ENCODE measurements around the gene RGS8.
A peak's percentile ranks its signal among the peaks of the same experiment; 100 is the strongest.
"Not testable (repeated sequence)": the region's sequence is repeated elsewhere in the genome, so short reads cannot be mapped to it uniquely, and the experiment has no call there.

RGS8 gene

DNA sequence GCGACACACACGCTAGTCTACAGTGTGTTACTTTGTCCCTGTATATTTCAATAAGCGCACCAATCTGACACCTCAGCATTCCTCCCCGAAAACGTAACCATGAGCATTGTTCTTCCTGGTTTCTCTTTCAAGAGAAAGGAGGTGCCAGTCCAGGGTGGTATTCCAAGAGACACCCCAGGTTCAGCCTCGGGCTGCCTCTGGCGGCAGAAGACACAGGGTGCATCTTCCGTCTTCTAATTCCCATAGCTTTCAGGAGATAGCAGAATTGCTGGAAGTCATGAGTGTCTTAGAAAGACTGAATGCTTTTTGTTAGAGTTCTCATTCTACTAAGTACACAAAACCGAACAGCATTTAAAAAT, 15.9 kb upstream of the RGS8 start:
- DNase-seq: no peak

DNA sequence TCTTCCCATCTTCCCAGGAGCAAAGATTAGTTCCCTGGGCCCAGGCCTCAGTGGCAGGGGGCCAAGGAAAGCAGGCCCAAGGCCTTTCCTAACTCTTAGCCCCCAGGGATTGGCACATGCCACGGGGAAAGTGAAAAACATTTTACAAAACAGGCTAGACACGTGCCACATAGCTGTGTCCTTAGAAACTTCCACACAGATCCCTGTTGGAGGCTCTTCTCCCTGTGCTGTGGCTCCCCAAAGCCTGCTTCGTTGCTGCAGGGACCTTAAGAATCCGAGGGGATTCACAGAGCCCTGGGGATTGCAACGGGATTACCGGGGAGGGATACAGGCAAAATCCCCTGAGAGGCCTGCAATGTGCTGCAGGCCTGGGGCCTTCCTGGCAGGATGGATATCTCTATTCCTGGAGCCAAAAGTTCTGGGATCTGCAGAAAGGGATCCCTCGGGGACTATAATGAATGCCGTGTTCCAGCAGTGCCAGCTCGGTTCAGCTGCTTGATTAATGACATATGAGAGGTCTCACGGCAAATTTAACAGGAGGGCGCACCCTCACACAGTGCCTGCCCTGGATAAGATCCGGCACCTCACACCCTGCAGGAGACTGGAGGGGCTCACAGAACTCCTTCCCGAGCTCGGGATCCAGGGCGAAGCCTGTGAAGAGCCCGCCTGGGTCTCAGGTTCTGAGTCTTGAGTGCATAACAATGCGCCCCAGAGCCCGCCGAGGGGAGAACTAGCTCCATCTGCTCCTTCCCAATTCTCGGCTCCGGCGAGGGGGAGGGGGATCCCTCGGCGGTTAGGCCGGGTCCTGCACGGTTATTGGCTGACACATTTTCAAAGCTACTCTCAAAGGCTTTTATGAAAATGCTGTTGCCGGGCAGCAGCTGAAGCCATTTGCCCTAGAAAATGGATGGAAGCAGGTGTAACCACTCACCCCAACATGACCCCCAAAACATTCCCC, 15.3 kb upstream of the RGS8 start:
- no peak for DNase-seq

DNA sequence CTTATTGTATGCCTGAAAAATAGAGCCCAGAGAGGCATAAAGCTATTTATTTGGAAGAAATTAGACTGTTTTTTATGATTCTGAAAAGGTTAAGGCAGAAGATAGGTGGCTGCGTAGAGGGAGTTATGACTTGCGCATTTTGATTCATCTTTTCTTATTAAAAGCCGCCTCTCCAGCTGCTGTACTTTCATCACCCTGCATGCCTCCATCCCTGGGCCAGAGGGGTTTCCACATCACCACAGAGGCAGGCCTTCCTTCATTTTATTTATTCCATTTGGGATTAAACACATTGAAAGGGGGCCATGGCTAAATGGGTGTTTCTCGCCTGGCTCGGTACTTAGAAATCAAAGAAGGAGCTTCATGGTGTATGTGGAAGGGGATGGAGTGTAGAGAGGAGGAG, 14.6 kb upstream of the RGS8 start:
- DNase-seq: no peak

DNA sequence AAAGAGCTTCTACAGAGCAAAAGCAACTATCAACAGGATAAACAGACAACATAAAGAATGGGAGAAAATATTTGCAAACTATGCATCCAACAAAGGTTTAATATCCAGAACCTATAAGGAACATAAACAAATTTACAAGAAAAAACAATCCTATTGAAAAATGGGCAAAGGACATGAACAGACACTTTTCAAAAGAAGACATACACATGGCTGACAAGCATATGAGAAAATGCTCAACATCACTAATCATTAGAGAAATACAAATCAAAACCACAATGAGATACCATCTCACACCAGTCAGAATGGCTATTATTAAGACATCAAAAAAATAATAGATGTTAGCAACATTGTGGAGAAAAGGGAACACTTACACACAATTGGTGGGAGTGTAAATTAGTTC, 8.8 kb upstream of the RGS8 start:
- not testable (repeated sequence) for DNase-seq

DNA sequence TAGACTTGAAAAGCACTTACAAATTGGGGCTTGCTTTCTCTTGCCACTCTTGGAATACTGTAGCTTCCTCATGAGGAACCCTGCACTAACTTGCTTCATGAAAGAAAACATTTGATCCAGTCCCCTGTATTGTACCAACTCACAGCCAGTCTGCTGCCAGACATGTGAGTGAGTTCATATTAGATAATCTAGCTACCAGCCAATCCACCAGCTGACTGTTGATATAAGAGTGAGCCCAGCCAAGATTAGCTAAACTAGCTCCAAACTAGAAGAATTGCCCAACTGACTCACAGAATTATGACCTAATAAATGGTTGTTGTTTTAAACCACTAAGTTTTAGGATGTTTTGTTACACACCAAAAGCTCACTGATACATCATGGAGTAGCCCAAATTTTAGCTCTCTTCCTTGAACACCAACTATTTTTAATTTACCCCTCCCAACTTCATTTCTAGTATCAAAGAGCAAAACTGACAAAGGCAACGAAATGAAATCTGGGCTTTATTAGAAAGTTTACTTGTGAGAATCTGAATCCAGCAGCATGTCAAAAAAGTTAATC, 6.6 kb upstream of the RGS8 start:
- no peak for DNase-seq

DNA sequence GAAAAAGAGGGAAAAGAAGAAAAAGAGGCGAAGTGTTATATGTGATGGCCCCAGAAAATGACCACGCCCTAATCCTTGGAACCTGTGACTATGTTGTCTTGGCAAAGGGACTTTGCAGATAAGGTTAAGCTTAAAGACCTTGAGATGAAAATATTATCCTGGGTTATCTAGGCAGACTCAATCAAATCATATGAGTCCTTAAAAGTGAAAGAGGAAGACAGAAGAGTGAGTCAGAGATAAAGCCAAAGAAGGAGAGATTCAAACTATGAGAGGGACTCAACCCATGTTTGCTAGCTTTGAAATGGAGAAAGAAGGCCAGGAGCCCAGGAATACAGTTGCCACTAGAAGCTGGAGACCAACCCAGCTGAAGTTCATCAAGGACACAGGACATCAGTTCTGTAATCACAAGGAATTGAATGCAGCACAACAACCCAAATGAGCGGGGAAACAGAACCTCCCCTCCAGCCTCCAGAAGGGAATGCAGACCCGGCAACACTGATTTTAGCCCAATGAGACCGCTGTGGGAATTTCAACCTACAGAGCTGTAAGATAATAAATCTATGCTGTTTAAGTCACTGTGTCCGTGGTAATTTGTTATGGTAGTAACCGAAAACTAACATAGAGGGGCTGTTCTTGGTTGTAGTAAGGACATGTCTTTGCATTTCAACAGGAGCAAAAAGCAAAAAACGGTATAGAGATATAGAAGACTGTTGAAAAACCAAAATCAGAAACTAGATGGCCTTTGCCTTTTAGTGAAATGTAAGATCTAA, 4.2 kb upstream of the RGS8 start:
- no peak for DNase-seq

DNA sequence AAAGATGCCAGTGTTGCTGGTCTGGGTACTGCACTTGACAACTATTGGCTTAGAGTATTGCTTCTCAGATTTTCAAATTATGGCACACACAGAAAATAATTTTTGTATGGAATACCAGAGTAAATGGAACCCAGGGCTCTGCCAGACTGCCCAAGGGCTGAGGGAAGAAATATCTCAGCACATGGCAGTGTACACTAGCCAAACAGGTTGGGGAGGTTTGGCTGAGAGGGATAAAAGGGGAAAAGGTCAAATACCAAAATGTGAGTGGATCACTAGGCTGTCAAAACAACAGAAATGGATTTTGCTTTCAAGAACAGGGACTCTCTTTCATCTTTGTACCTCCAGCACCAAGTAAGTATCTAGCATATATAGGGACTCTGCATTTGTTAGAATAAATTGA, 3.0 kb upstream of the RGS8 start:
- DNase-seq: no peak

DNA sequence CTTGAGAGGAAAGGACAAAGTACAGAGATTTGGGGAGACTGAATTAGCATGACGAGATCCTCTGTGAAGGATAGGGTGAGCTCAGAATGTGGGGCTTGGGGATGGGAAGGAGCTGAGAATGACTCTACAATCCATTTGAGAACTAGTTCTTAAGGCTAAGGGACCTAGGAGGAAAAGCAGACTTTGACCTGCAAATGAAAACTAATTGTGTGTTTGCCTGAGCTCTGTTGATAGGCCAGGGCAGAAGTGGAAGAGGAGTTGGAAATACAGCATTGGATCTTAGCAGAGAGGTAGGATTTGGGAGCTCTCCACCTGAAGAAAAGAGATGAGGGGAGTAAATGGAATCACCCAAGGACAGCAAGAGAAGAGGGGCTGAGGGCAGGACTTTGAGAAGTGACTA, 2.1 kb upstream of the RGS8 start:
- DNase-seq: no peak

DNA sequence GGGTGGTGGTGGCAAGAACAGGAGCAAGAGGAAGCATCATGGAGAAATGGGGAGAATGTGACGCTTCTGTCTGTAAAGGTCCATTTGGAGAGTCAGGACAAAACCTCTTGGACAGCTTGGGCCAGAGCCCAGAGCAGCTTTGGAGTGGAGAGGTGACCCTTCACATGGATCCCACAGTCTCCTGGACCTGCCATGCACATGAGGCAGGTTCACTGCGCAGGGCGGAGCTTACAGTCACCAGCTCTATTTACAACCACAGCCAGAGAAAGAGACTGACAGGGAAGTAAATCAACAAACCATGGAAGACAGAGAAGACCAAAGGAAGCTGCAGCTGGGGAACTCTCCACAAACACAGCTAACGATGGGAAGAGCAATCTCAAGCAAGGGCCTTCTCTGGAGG, 828 bp upstream of the RGS8 start:
- no peak for DNase-seq

DNA sequence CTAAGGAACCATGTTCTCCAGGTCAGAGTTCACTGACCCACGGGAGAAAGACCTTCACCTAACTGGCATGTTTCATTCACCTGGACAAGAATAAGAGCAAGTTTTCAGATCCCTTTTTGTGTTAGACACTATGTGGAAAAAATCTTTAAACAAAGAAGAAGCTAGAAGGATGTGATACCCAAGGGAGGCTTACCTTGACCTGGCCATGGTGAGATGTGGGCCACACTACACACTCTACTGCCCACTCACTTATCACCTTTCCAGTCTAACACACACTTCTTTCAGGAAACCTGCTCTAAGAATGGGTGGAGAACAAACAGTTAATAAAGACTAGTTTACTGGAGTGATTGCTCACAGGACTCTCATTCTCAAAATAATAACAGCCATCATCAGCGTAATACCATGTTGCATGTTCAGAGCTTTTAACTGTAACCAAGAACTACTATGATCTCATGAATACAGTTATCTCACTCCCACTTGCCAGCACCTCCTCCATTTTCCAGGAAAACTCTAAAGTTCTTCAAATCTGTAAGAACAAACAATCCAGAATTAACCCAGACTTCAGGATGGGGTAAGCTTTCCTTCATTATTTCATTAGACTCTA, 1.4 kb downstream of the RGS8 start:
- DNase-seq: no peak

DNA sequence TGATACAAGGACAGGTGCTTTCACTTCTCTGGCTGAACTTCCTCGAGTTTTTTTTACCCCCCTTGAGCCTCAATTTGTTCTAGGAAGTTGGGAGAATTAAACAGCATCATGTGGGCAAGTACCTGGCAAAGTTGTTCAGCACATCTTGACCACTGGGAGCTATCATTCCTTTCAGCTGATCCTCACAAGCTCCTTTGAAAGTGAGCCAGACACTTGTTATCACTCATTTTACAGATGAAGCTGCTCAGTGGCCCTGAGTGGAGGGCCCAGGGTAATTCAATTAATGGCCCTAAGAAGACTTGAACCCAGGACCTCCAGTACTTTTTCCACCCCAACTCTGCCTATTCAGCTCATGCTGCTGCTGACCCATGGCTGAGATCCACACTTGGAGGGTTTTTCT, 2.0 kb downstream of the RGS8 start:
- no peak for DNase-seq

DNA sequence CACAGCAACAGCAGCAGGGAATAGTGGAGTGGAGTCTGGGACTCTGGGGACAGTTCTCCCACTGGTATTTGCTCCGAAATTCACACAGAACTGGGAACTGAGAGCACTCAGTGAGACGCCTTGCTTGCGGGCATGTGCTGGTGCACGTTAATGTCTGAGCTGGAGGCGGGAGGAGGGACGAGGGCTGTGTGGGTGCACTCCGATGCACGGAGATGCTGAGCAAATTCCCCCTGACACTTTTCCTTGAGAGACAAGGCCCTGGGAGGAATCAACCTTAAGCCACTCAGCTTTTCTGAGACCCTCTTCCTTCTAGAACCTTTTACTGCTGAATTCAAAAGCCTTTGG, 2.8 kb downstream of the RGS8 start:
- DNase-seq: no peak

DNA sequence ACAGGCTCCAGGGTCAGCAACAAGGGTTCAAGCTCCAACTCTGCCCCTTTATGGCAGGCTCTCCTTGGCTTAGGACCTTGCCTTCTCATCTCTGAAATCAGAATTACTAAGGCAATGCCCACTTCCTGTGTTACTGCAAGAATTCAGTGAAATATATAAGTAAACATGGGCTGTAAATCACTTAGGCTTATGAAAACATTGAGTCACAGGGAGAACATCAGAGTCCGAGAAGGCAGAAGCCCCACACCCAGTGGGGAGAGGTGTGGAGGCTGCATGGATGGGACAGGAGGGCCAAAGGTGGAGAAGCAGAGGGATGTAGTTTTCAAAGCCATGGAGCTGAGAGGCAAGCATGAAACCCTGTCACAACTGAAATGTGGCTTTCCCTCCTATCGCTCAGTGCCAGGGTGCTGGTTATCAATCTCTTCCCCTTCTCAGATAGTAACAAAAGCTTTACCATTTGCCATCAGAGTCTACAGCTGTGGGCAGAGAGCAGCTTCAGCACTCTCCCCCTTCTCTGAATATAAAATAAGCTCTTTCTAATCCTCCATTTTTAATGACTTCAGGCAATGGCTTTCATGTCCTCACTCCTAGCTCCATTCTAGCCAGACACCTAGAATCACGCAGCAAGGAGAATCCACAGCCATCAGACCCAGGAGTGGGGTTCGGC, 3.4 kb downstream of the RGS8 start:
- DNase-seq: no peak

DNA sequence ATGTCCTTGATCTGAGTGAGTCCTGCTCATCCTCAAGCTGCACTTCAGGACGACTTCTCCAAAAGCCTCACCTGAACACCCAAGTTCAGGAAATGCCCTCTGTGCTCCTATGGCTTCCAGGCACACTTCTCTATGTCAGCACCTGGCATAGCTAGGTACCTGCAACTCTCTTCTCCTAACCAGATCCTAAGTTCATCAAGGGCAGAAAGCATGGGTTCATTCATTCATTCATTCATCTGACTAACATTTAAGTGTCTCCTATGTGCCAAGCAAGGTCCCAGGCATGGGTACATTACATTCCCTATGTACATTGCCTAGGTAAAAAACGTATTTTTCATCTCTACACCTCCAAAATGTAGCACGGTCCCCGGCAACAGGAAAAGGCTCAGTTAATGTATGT, 4.0 kb downstream of the RGS8 start:
- DNase-seq: no peak

DNA sequence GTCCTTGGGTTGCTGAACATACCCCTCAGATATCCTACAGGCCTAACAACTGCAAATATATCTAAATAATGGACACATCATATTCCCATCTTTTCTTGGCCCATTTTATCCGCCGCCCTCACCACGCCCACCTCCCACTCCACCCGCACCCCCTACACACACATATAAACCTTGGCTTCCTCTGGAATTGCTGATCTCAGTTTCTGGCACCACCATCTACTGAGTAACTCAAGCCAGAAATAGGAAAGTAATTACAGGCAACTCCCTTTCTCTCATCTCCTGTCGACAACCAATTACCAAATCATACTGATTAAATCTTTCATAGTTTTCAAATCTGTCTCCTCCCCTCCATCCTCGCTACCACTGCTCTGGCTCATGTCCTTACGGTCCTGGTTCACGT, 4.7 kb downstream of the RGS8 start:
- no peak for DNase-seq

DNA sequence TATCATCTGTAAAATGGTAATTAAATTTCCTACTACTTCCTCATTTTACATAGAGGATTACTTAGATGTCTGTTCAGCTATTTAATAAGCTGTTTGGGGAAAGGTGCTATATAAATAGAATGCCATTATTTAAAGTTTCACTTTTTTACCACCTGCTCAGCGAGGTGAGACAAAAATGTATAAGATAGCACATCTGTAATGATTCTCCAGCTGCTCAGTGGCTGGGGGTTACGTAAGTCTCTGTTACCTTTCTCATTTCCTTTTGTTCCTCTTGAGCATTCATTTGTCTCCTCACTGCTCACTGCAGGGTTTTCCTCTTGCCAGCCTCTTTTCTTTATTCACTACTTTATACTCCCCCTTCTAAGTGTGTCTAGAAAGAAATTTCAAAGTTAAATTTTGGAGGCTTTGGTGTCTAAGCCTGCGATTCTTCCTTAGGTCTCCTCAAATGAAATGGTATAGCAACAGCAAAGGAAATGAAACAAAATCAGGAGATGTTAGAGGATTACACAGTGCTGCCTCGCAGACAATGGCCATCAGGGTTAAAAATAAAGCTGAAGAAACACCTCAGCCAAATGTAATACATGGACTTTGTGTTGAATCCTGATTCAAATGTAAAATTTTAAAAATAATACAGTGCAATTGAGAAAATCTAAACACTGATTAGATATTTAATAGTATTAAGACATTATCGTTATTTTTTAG, 6.8 kb downstream of the RGS8 start:
- no peak for DNase-seq

DNA sequence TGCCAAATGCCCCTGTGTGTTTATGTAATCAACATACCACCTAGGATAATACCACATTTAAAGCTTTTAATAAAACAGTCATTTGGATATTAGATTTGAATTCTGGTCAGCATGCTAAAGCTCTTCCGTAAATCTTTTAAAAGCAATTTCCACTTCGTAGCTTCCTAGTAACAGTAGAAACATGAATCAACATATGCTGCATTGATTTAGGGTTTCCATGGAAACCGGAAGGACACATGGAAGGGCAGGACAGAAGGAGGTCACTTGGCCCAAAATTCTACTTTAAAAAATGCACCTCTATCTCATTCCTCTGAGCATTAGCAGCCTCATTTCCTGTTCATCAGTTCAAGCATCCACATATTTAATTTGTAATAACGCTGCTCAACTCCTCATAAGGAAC, 8.1 kb downstream of the RGS8 start:
- no peak for DNase-seq

DNA sequence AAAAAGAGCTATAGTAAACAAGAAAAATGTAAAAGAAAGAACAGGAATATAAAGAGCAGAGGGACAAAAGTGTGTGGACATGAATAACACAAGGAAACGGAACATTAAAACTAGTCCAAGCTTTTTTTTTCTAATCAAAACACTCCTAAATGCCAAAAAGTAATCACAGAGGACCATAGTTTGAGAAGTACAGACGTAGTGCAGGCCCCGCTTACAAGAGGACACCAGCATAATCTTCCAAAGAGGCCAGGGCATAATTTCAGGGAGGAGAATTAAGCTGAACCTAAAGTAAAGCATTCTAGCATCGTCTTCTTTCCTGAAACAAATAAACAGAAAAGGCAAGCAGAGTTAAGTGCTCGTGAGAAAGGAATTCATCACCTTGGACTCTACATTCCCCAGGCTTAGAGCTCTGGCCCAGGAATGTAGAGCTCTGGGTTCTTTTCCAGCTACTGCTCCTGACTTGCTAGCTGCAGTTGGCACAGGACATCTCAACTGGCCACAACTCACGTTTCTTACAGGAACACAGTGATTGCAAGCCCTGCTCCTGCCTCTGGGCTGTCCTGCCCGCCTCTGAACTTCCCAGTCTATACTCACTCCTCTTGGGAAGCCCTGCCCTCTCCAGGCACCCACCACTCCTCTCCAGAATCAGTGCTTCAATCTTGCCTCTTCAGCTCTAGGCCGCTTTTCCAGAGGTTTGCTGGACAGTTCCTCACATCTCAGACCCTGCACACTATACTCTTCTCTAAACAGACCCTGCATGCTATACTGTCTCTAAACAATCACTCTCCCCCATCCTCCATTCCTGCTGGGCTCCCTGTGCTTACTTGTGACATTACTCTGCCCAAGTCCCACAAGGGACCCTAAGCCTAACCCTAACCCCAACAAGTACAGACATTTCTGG, 9.8 kb downstream of the RGS8 start:
- no peak for DNase-seq

DNA sequence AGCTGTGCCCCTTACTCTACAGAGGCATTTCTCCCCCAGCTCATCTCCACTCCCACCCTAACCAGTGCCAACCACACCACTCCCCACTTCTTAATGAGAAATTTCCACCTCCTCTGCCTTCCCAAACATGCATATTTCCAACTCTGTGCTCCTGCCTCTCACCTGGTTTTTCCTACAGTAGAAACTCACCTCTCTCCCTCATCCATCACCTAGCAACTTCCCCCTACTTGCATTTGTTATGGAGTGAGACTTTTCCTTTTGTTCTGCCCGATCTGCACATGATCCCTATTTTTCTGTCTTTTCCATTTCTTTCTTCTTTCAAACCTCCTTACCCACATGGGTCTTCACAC, 11.9 kb downstream of the RGS8 start:
- no peak for DNase-seq

DNA sequence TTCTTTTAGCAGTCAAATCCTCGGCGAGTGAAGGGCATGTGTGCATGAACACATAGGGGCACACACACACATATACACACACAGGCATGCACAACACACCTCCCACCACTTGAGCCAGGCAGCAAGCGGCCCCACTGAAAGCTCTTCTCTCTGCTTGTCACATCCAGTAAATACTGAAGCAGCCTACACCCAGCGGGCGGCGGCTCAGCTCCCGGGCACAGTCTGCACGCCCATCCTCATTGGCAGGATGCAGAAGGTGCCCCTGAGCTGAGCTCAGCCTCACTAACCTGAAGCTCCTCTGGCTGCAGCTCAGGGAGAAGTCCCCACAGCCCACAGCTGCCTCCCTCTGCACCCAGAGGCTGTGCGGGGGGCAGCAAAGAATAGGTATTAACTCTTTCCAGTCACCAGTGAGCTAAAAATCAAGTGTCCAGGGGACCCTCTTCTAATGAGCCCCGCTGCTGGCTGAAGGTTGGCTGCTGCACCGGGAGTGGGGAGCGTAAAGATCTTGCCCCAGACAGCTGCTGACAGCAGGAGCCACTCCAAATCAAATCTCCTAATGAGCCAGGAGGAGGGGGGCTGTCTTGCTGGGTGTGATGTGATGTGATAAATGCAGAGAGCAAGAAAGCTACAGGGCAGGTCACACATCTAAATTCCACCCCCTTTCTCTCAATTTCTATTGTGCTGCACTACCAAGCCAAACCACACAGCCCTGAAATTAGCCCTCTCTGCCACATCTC, 12.5 kb downstream of the RGS8 start:
- DNase-seq: peak; percentile 62

All from NCI-H1417 treated with DMSO at 0.1 percent for 48 hours (cell line).